Measurements from ENCODE around the gene POLR1G. TPM values are rescaled to one million over a fixed set of nuclear protein-coding genes. Genes with fewer than 3 reads are reported as not detected.
"Not testable (repeated sequence)": the region's sequence is repeated elsewhere in the genome, so short reads cannot be mapped to it uniquely, and the experiment has no call there.

POLR1G gene
- total RNA-seq, 1 experiment from 2014 or later: 6.2 TPM

DNA sequence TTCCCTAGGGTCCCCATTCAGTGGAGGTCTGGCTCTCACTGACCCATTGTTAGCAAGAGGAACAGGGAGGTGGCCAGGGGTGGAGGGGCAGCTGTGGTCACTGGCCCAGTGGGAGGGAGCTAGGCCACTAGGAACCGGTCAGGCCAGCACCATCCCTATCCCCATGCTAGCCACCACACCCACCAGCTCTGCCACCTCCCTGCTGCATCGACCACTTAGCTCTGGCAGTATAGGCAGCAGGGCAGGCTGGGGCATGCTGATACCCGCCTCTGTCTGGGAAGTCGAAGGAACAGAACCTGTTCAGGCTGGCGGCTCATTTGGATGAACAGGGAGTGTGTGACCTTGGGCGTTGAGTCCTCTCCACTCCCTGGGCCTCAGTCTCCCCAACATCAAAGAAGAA, 6.3 kb upstream of the POLR1G start:
- no peak for DNase-seq (ENCODE audit: low read depth)

DNA sequence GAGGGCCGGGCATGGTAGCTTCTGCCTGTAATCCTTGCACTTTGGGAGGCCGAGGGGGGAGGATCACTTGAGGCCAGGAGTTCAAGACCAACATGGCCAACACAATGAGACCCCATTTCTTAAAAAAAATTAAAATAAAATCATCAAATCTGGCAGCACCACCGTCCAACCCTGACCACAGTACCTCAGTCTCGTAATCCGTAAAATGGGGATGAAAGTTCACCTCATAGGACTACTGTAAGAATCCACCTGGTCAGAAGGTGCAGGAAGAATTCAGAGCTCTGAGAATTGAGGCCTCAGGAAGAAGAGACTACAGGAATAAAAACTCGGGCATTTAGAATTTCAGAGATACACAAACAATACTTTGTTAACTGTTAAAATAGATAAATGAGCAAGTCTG, 4.6 kb upstream of the POLR1G start:
- DNase-seq (ENCODE audit: low read depth): no peak

DNA sequence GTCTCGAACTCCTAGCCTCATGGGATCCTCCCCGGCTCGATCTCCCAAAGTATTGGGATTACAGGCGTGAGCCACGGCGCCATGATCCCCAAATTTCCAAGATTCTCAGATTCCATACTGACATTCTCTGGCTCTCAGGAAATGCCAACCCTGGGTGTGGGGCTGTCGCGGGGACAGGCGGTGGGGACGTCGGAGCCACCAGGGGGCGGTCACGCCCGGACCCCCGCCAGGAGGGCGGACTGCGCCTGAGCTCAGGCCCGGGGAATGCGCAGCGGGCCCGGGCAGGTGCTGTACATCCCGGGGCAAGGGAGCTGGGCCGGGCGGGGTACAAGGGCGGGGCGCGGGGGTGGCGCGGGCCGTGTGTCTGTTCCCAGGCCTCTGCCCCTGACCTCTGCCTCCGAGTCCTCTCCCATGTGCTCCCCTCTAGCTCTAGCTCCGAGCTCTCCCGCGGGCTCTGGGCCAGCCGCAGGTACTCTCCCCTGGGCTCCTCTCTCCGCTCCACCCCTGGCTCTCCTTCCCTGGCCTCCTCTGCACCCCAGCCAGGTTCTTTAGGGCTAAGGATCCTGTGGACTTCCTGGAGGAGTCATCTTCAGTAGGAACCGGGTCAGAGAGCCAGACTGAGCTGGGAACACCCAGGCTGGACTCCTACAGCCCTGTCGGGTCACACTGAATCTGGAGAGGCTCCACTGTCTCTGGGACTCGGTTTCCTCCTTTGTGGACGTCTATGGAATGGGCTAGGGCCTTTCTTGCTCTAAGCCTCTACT, 4.0 kb upstream of the POLR1G start:
- DNase-seq (ENCODE audit: low read depth): no peak

DNA sequence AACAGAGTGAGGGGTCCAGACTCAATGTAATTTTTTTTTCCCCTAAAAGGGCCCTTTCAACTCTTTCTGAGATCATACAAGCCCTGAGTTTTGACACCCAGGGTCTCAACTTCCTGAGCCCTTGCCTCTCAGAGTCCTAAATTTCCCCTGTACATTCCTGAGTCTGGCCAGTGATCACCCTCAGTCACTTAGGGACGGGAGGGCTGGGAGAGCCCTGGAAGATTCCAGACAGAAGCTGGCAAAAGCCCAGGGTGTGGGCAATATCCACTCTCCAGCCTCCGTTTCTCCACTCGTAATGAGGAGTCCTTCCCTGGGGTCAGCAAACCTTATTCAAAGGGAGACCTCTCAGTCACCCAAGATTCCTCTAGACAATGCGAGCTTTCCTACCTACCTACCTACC, 3.2 kb upstream of the POLR1G start:
- no peak for DNase-seq (ENCODE audit: low read depth)

DNA sequence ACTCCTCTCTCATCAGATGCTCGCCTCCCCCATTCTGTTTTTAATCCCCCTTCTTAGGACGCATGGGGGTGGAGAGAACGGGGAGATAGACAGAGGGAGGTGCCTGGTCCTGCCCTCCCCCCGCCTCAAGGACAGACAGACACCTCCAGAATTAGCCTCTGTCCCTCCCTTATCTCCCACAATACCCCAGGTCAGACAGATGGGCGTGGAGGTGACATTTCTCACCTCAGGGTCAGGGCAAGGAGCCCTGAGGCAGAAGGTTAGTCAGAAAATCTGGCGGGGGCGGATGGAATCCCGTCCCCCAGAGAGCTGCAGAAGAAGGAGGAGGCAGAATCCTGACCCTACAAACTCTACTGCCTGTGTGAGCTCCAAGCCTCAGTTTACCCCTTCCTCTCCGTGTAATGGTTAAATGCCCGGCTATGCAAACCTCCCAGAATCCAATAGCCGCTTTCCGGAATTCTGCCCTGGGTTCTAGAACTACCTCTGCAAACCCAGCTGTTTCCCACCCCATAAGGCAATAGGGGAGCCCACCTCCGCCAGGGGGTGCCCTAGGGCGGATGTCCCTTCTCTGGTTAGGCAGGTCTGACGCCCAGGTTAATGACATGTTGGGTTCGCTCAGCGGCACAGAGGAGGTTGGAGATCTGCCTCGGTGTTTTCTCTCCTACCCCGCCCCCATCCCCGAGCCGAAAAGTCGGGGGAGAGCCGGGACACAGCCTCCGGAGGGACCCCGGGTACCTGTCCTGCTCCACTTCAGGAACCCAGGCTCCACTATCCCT, 2.5 kb upstream of the POLR1G start:
- DNase-seq (ENCODE audit: low read depth): no peak

DNA sequence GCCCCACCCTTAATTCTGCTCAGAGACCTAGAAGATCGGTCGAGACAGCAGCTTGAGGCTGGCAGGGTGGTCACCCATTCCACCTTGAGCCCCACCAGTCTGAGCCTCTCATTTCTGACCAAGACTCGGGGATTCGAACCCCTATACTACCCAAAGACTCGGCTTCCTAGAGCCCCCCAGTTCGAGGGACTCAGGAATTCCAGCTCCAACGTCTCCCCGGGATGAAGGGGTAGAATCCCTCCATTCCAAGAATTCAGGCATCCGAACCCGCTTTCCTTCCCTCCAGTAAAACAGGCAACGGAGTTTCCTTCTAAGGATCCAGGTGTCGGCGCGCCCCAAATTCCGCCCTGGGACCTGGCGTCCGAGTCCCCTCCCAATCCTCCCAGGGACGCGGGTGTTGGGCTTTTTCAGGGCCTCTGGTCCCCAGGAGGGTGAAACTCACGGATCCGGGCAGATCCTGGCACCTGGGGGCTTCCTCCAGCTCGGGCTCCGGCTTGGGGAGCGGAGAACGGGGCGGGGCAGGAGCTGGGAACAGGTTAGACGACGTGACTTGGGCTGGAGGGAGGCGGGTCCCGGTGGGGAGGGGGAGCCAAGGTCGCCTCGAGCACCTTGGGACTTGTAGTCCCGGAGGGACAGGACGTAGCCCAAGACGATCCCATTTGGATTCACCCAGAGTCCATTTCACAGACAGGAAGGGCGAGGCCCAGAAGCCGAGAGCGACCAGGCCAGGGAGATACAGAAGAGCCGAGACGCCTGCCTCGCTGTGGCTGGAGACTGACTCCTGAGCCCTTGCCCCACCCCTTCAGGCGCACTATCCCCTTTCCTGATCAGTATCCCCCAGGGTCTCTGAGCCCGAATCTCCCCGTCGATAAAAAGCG, 1.6 kb upstream of the POLR1G start, which contains the start of gene PPP1R13L:
Gene PPP1R13L (minus strand): TSS at position 513 of the 878 bp plus-strand sequence. CDS start 6,751 bp downstream, outside the sequence.
- peak; percentile 76 for DNase-seq (ENCODE audit: low read depth)

DNA sequence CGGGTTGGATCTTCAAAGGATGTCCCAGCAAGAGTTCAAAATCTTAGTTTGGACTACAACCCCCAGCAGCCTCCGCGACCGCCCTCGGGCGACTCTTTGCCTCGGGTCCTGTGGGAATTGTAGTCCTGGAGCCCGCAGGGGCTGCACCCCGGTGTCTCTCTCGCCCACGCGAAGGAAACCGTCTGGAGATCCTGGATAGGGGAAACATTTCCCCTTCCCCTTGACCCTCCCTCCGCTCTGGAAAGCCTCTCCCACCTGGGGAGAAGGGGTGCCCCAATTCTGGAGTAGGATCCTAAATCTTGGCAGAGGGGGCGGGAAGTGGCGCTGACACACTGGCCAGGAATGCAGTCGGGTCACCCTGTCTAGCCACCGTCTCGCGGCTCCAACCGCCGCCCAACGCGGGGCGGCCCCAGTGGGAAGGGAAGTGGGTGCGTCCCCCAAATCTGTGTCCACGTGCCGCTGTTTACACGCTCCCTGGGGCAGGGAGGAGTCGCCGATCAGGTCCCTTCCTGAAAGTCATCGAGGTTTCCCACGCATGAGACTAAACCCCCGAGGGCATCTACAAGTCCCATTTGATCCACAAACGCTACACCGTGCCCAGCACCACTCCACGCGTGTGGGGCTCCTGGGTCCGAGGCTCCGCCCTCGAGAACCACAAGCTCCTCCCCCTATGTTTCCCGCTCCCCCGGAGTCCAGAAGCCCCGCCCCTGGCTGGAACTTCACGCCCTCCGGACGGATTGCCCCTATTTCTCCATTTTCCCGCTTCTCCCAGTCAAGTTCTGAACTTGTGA, 814 bp upstream of the POLR1G start:
- DNase-seq (ENCODE audit: low read depth): peak; percentile 94

DNA sequence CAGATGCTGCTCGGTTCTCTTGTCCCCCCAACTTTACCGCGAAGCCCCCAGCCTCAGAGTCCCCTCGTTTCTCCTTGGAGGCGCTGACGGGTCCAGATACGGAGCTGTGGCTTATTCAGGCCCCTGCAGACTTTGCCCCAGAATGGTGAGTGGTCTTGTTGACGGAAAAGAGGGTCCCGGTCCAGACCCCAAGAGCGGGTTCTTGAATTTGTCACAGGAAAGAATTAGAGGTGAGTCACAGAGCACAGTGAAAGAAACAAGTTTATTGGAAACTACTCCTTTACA, 589 bp downstream of the POLR1G start:
- DNase-seq (ENCODE audit: low read depth): no peak

DNA sequence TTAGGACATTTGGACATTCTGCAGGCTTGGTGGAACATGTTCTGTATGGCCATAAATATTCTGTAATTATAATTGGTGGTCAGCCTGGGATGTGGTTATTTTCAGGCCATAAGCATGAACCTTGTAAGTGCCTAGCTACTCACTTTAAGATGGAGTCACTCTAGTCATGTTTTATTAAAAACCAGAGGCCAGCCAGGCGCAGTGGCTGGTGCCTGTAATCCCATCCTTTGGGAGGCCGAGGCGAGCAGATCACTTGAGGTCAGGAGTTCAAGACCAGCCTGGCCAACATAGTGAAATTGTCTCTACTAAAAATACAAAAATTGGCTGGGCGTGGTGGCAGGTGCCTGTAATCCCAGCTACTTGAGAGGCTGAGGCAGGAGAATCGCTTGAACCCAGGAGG, 1.1 kb downstream of the POLR1G start:
- not testable (repeated sequence) for DNase-seq (ENCODE audit: low read depth)

DNA sequence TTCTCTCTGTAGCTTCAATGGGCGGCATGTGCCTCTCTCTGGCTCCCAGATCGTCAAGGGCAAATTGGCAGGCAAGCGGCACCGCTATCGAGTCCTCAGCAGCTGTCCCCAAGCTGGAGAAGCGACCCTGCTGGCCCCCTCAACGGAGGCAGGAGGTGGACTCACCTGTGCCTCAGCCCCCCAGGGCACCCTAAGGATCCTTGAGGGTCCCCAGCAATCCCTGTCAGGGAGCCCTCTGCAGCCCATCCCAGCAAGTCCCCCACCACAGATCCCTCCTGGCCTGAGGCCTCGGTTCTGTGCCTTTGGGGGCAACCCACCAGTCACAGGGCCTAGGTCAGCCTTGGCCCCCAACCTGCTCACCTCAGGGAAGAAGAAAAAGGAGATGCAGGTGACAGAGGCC, 1.7 kb downstream of the POLR1G start:
- no peak for DNase-seq (ENCODE audit: low read depth)

DNA sequence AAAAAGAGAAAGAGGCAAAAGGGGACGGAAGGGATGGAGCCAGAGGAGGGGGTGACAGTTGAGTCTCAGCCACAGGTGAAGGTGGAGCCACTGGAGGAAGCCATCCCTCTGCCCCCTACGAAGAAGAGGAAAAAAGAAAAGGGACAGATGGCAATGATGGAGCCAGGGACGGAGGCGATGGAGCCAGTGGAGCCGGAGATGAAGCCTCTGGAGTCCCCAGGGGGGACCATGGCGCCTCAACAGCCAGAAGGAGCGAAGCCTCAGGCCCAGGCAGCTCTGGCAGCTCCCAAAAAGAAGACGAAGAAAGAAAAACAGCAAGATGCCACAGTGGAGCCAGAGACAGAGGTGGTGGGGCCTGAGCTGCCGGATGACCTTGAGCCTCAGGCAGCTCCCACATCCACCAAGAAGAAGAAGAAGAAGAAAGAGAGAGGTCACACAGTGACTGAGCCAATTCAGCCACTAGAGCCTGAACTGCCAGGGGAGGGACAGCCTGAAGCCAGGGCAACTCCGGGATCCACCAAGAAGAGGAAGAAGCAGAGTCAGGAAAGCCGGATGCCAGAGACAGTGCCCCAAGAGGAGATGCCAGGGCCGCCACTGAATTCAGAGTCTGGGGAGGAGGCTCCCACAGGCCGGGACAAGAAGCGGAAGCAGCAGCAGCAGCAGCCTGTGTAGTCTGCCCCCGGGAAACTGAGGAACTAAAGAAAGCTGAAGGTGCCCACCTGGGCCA, 2.5 kb downstream of the POLR1G start:
- no peak for DNase-seq (ENCODE audit: low read depth)

DNA sequence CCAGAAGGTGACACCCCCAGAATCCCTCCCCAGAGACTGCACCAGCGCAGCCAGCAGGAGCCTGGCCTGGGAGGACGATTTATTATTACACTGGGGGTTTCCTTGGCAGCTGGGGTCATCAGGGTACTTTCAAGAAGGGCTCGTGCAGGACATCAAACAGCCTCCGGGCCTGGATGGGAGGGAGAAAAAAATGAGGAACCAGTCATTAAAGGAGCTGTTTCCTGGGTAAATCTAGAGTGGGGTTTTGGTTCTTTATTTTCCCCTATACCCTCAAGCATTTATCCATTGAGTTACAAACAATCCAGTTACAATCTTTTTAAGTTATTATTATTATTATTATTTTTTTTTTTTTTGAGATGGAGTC, 3.1 kb downstream of the POLR1G start:
- no peak for DNase-seq (ENCODE audit: low read depth)

DNA sequence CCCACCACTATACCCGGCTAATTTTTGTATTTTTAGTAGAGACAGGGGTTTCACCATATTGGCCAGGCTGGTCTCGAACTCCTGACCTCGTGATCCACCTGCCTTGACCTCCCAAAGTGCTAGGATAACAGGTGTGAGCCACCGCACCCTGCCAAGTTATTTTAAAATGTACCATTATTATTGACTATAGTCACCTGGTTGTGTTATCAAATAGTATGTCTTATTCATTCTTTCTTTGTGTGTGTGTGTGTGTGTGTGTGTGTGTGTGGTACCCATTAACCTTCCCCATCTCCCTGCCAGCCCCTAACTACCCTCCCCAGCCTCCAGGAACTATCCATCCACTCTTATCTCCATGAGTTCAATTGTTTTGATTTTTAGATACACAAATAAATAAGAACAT, 3.9 kb downstream of the POLR1G start:
- not testable (repeated sequence) for DNase-seq (ENCODE audit: low read depth)

DNA sequence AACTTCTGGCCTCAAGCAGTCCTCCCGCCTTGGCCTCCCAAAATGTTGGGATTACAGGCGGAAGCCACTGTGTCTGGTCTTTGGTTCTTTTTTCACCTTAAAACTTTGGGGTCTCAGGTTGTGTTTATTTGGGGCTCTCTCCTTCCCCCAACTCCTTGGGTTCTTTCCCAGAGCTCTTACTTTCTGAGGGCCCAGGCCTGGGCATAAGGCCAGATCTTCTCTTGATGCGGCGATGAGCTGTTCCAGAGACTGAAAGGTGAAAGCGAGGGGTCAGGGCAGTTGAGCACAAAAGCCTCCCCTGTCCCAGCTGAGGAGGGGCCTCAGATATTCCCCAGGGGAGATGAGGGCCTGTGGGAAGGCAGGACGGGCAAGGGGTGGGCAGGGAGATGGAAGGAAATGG, 7.1 kb downstream of the POLR1G start:
- DNase-seq (ENCODE audit: low read depth): no peak

DNA sequence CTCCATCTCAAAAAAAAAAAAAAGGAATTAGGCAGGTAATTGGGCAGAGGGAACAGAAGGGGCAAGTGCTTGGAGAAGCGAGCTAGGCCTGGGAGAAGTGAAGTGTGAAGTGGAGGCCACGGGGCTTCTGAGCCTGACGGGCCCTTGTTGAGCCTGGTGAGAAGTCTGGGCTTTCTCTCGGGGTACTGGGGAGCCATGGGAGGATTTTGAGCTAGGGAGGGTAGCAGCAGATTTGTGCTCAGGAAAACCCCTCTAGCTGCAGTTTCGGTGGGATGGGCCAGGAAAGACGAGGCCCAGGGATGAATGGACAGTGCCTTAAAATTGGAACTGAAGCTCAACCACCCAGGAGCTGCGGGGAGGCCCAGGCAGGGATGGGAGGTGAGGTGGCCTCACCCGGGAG, 8.0 kb downstream of the POLR1G start:
- DNase-seq (ENCODE audit: low read depth): no peak

DNA sequence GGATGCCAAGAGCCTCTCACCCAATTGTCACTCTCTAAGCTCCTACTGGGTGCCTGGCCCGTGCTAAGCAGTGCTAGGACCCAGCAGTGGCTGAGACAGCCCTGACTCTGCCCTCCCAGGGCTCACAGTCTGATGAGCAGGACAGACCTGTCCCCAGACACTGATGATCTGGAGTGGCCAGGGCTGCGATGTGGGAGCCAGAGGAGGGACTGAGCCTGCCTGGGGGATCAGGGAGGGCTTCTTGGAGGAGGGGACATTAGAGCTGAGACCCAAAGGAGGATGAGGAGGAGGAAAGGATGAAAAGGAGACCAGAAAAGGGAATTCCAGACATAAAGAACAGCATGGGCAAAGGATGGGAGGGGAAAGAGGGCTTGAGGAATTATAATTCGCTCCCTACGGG, 10.7 kb downstream of the POLR1G start:
- no peak for DNase-seq (ENCODE audit: low read depth)

DNA sequence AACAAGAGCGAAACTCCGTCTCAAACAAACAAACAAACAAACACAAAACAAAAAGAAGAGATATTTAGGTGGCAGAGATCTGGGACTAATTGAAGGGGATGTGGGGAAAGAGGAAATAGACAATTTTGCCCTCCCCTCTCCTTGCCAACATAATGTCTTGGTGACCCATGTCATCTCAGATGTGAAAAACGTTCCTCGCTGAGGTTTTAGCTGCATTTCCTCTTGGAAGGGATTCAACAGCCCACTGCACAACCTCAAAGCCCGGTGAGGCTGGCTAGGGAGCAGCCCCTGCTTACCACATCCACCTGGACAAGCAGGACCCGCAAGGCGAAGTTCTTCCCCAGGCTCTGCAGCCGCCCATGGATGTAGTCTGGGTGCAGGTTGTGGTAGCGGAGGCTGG, 12.4 kb downstream of the POLR1G start:
- DNase-seq (ENCODE audit: low read depth): no peak

DNA sequence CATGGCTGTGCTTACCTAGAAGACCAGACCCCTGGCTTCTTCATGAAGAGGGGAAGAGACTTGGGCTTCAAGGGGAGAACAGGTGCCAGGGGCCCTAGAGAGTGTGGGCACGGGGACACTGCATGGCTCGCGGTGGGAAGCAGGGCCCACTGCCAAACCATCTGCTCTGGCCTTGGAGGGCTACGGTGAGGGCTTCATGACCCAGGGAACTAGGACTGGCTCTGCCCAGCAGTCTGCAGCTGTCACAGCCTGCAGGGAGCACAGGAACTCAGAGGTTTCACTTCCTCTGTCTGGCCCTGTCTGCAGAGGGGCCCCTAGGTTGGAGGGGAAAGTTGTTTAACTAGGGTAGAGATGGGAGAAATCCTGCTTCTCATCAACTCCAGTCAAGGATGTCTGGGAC, 13.0 kb downstream of the POLR1G start:
- DNase-seq (ENCODE audit: low read depth): no peak

DNA sequence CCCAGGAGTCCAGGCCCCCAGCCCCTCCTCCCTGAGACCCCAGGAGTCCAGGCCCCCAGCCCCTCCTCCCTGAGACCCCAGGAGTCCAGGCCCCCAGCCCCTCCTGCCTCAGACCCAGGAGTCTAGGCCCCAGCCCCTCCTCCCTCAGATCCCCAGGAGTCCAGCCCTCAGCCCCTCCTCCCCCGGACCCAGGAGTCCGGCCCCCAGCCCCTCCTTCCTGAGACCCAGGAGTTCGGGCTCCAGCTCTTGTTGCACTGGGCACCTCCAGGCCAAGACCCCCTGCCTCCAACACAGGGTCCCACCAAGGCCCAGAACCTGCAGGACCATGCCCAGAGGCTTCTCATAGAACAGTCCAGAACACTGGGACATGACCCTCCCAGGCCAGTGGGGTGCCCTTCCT, 13.5 kb downstream of the POLR1G start:
- no peak for DNase-seq (ENCODE audit: low read depth)

DNA sequence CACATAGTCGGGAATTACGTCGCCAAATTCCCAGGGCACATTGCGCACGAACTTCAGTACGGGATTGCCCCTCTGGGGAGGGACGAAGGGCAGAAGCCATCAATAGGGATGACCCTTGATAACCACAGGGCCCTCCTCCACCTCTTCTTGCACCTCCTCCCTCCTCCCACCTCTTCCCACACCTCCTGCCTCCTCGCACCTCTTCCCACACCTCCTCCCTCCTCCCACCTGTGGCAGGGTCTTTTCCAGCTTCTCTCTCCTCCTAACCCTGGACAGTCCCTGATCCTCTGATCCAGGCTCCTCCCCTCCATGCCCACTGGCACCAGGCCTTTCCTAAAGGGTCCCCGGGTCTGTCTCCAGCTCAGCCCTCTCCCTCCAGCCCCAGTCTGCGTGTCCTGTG, 13.9 kb downstream of the POLR1G start:
- no peak for DNase-seq (ENCODE audit: low read depth)

DNA sequence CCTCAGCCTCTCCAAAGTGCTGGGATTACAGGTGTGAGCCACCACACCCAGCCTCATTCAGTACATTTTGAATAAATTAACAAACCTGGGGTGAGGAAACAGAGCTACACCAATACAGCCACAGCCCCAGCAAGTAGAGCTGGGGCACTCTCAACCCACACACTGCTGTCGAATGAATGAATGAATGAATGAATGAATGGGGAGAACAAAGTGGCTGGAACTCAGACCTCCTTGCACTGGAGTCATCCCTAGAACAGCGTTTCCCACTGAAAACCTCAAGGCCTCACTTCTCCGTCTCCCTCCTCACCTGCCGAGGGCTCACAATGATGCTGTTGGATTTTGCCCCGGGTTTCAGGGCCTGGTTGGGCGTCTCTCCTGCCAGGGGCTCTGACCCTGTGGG, 14.4 kb downstream of the POLR1G start:
- no peak for DNase-seq (ENCODE audit: low read depth)

All from RPMI7951 (cell line).